Non-pigmented ciliary epithelial cell (primary cell): Measurements from ENCODE around the gene ATF6.
"Not testable (repeated sequence)": the region's sequence is repeated elsewhere in the genome, so short reads cannot be mapped to it uniquely, and the experiment has no call there.

Source experiments
- DNase-seq: peaks from one replicate; pipeline ENCODE4 v3.0.0-alpha.2; 2010; ENCODE audit warnings: low read depth

Gene ATF6

GRCh38 chr1:161735837-161736236 lies 30.3 kb upstream of the ATF6 start:
- no peak for DNase-seq

DNA sequence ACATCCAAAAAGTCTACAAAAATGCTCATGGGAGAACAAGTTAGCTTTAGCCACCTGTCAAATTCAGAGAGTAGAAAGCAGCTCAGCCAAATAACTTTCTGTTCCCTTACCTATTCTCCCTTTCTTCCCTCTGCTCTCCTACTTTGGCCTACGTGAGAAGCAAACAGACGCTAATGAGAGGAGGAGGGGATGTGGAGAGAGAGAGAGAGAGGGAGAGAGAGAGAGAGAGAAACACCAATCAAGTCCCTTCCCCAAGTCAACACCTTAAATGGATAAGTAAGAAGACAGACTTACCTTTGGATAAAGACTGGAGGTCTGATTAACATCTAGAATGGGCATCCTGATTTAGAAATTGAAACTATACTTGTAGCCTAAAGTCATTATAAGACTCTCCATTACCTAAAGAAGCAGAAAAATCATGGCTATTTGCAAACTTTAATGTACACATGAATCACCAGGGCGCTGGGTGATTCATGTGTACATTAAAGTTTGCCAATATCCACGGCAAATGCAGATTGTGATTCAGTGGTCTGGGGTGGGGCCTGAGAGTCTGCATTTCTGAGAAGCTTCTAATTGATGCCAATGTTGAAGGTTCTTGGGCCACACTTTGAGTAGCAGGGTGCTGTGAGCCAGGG lies 29.7 kb upstream of the ATF6 start:
- no peak for DNase-seq

- no peak for DNase-seq
Measured at GRCh38 chr1:161737625-161738024, 28.5 kb upstream of the ATF6 start.

GRCh38 chr1:161738627-161739287 lies 27.4 kb upstream of the ATF6 start:
- peak; percentile 63 for DNase-seq

GRCh38 chr1:161739865-161740566 lies 26.1 kb upstream of the ATF6 start:
- no peak for DNase-seq

- no peak for DNase-seq
Measured at GRCh38 chr1:161740921-161741320, 25.2 kb upstream of the ATF6 start.

DNA sequence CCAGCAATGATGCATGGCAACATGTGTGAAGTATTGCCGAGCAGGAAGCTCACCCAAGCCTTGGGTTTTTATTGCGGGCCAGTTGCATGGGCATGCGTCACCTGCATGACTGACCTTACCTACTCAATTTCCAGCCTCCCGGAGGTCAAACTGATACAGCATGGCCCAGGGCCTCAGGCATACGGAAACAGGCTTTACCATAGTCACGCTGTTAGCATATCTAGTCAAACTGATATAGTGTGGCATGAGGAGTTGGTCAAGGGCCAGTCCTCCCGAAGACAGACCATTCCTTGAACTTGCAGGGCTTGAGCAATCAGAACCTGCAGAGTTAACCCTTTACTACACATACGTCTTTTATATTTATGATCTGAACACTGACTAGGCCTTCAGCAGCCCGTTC lies 22.9 kb upstream of the ATF6 start:
- no peak for DNase-seq

GRCh38 chr1:161747801-161748200 lies 18.3 kb upstream of the ATF6 start:
- DNase-seq, result no peak

DNA sequence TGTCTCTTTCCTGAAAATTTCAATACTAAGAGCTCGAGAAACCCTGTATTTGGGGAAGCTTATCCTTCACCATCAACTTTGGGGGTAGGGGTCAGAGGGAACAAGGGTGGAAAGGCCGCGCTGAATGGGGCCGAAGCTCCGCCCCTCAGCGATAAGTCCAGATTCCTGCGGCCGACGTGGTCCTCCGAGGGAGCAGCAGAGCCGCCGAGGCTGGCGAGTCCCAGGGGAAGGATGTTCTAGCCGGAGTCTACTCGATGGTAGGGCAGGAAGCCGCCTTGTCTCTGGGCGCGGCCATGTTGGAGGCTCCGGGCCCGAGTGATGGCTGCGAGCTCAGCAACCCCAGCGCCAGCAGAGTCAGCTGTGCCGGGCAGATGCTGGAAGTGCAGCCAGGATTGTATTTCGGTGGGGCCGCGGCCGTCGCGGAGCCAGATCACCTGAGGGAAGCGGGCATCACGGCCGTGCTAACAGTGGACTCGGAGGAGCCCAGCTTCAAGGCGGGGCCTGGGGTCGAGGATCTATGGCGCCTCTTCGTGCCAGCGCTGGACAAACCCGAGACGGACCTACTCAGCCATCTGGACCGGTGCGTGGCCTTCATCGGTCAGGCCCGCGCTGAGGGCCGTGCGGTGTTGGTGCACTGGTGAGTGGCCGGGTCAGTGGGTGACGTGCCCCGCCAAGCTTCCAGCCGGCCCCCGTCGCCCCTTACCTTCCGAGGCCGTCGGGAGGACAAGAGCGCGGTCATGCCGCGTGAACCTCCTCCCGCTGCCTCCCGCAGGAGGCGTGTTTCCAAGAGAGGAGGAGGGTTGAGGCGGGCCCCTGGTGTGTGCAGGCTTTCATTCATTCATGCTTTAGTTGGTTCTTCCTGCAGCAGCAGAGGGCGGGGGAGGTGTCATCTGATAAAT lies 16.4 kb upstream of the ATF6 start, which contains the start of gene DUSP12:
DUSP12 (plus strand) TSS at position 278 of the 899 bp plus-strand sequence; CDS start at position 294, 16 bp downstream.
- peak; percentile 88 for DNase-seq

DNA sequence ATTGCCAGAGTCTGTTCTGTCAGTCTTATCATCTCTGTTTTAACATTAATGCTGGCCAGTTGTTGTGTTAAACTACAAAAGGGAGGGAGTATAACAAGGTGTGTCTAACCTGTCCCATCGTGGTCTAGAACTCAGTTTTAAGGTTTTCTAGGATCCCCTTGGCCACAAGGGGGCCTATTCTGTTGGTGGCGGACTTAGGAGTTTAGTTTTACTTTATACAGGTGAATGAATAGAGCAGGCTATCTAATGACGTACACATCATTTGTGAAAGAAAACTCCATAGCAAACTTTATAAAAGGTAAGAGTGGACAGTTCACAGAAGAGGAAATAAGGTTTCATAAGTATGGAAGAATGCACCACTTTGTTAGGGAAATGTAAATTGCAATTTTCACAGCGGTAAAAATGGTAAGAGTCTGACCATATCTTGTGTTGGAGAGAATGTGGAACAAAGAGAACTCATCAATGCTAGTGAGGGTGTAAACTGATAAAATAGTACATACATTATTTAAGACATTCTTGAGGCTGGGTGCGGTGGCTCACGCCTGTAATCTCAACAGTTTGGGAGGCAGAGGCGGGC lies 2.5 kb upstream of the ATF6 start:
- DNase-seq, result no peak

- DNase-seq, result no peak
Measured at GRCh38 chr1:161768461-161768860, 2.3 kb downstream of the ATF6 start.

DNA sequence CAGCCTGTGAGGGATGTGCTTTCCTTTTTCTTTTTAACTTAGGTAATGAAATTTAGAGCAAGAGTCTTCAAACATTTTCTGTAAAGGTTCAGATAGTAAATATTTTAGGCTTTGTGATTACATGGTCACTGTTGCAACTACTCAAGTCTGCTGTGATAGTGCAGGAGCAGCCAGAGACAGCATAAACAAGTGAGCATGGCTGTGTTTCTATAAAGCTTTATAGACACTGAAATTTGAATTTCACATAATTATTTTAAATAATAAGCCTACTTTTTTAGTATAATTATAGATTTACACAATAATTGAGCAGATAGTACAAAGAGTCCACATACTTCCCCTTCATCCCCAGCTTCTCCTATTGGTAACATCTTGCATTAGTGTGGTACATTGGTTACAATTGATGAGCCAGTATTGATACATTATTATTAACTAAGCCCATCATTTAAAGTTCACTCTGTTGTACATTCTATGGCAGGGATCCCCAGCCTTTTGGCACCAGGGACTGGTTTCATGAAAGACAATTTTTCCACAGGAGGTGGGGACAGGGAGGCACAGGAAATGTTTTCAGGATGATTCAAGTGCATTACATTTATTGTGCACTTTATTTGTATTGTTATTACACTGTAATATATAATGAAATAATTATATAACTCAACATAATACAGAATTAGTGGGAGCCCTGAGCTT lies 3.0 kb downstream of the ATF6 start:
- DNase-seq, result no peak

DNA sequence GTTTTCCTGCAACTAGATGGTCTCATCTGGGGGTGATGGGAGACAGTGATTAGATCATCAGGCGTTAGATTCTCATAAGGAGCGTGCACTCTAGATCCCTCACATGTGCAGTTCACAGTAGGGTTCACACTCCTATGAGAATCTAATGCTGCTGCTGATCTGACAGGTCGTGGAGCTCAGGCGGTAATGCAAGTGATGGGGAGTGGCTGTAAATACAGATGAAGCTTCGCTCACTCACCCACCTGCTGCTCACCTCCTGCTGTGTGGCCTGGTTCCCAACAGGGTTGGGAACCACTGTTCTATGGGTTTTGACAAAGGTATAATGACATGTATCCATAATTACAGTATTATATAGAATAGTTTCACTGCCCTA lies 3.5 kb downstream of the ATF6 start:
- DNase-seq, result not testable (repeated sequence)

- no peak for DNase-seq
Measured at GRCh38 chr1:161770250-161770649, 4.1 kb downstream of the ATF6 start.

DNA sequence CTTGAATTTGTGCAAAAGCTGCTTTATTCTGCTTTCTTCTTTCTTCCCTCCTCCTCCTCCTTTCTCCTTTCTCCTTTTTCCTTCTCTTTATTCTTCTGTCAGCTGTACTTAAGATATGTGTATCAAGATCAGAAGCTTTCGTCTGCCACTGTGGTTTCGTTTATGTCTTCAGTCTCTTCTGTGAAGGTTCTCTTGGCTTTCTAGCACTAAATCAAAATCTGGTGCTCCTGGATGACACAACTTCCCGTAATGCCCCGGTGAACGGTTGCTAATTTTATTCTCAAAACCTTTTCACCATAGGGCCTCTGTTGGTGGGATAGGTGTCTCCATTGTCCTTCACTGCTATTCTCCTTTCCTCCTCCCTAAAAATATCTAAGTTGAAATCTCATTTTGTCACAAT lies 5.0 kb downstream of the ATF6 start:
- no peak for DNase-seq

DNA sequence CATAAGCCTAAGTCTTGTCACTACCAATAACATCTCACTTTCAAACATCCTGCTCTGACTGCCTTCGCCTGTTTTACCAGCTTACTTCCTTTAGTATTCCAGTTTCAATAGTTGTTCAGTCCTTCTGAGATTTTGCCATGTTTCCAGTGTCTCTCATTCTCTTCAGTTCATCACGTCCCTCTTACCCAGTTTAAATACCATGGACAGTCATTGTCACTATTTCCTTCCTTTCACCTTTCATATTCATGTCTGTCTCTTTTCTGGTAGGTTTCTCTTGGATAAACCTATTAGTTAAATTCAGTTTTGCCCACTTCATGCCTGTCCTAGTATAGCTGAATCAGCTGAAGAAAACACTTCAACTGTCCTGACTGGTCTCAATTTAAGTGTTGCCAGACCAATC lies 5.9 kb downstream of the ATF6 start:
- no peak for DNase-seq

GRCh38 chr1:161772397-161772796 lies 6.3 kb downstream of the ATF6 start:
- no peak for DNase-seq

GRCh38 chr1:161773791-161774190 lies 7.7 kb downstream of the ATF6 start:
- no peak for DNase-seq

GRCh38 chr1:161777261-161777660 lies 11.1 kb downstream of the ATF6 start:
- no peak for DNase-seq

GRCh38 chr1:161778522-161778921 lies 12.4 kb downstream of the ATF6 start:
- DNase-seq, result no peak

DNA sequence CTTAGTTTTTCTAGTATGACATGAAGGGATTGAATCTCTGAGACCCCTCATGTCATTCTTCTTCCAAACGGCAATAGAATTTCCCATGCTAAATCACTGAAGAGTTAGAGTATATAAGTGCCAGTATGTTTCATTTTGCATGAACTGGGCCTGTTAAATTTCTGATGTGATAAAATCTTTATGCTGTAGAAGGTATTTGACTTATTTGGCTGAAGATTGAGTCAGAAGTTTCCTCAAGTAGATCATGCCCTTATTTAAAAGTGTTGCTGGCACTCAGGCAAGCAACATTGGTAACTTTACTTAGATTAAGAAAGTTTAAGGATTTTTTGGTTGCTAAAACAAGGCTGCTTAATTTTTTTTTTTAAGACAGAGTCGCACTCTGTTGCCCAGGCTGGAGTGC lies 13.3 kb downstream of the ATF6 start:
- no peak for DNase-seq
